Right lobe of liver (tissue), 4 donors: ENCODE results near the gene CNTNAP5.

ENCODE experiments used
- CTCF ChIP-seq, 4 donors: fragments of 200-600 bp in 3 of 4; fragments of 450-650 bp in 1 of 4; IDR thresholded peaks; one replicate each; pipeline versions ENCODE4 v1.5.1 to v1.8.0; 2016 to 2022; ENCODE audit warnings: antibody characterized with exemption in 4 of 4, mild to moderate bottlenecking in 2 of 4
- POLR2A ChIP-seq: fragments of 450-650 bp; IDR thresholded peaks from one replicate; pipeline ENCODE4 v1.6.1; 2017; ENCODE audit warnings: antibody characterized with exemption, mild to moderate bottlenecking
- donor health status: DM: no; HTN: no; CAD: no.
- donor health status: DM: no; HTN: no; CAD: no.
- donor health status: DM: no; HTN: yes; CAD: no.

- TF ChIP-seq CTCF (IDR thresholded peaks at IDR 0.05) (no peak), POLR2A (no peak)
Measured at GRCh38 chr2:124874676-124875075, 849.6 kb downstream of the CNTNAP5 start.
